Measurements from ENCODE around the gene ORM2. TPM values are rescaled to one million over a fixed set of nuclear protein-coding genes. Genes with fewer than 3 reads are reported as not detected.
A peak's percentile ranks its signal among the peaks of the same experiment; 100 is the strongest.
"Not testable (repeated sequence)": the region's sequence is repeated elsewhere in the genome, so short reads cannot be mapped to it uniquely, and the experiment has no call there.

Gene ORM2
- polyA plus RNA-seq (2012; rRNA removed) = not detected in 2 replicates
- not detected in 2 replicates for polyA plus RNA-seq (2012; cell fraction: cytosol; rRNA removed)
- not detected in 2 replicates for polyA plus RNA-seq (2012; cell fraction: nucleus; rRNA removed)

DNA sequence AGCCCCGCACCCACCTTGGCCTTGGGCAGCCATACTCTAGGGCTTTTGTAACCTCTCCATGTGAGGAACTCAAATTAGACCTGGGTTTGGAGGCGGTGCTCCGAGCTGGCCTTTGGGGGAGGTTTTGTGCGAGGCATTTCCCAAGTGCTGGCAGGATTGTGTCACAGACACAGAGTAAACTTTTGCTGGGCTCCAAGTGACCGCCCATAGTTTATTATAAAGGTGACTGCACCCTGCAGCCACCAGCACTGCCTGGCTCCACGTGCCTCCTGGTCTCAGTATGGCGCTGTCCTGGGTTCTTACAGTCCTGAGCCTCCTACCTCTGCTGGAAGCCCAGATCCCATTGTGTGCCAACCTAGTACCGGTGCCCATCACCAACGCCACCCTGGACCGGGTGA is at the start of gene ORM2:
Gene ORM2 (plus strand): TSS at position 245 of the 398 bp plus-strand sequence. CDS start 36 bp downstream, at position 281.
- CTCF ChIA-PET; POLR2A ChIA-PET; H3K4me2 ChIP-seq; DNase-seq; H3F3A ChIP-seq (replicated peaks; ENCODE audit: insufficient read depth); H2AFZ ChIP-seq (ENCODE audit: low read depth); H3K4me3 ChIP-seq (ENCODE audit: low read depth in 2 of 2, low read length in 1 of 2); H3K9ac ChIP-seq; H3K36me3 ChIP-seq (replicated peaks in 1 of 2; ENCODE audit: control insufficient read depth in 1 of 2, insufficient read depth in 2 of 2, low read length in 1 of 2); H3K9me2 ChIP-seq; H3K4me1 ChIP-seq (ENCODE audit: control insufficient read depth in 1 of 2, insufficient read depth in 2 of 2, low read depth in 1 of 2, low read length in 1 of 2); H3K27ac ChIP-seq (ENCODE audit: low read depth in 2 of 2, low read length in 1 of 2); H3K27me3 ChIP-seq (ENCODE audit: insufficient read depth); H4K20me1 ChIP-seq (ENCODE audit: insufficient read depth); H3K9me3 ChIP-seq; H3K79me2 ChIP-seq (ENCODE audit: insufficient read depth): not testable (repeated sequence)
- WGBS (ENCODE audit: low lambda C conversion rate) = no CpG with 5 or more reads among the region's 10 CpGs

DNA sequence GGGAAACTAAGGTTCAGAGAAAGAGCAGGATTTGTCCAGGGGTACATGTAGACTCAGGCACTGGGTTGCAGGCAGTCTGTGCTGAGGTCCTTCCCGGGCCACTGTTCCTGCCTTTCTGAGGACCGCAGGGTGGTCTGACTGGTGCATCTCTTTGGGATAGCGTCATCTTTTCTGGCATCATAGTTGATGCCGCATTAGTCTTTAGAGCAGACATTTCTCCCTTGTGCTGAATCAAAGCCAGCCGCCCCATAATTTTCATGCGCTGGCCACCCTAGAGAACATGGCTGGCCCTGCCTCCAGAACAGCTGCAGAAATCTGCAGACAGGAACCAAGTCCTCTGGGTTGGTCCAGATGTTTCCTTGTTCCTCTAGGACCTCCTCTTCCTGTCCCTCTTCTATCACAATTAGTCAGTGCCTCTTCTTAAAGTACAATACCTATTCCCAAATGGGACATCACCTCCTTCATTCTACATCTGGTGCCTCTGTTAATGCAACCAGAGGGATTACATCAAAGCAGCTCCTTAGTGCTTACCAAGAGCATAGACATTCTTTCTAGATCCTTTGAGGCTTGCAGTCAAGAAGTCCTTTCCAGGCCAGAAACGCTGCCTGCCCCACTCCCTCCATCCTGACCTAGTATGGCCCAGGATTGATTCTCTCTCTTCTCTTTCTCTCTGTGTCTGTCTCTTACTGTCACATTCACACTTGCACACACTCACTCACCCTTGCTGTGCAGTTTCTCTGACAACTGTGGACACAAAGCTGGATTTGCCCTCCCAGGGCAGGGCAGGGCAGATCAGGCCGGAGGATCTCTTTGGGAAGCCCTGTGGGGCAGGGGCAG is 48.8 kb upstream of the ORM2 start:
- no peaks in the 10 kb centered on the region for H3K27me3 ChIP-seq (ENCODE audit: insufficient read depth)
- TF ChIP-seq JUND (IDR thresholded peaks at IDR 0.05) (no peak), RCOR1 (IDR thresholded peaks at IDR 0.05; ENCODE audit: low read length) (no peak), NFIC (IDR thresholded peaks at IDR 0.05; ENCODE audit: borderline replicate concordance) (no peak), POLR2AphosphoS5 (IDR thresholded peaks at IDR 0.05; ENCODE audit: low read depth, low read length) (no peak), SMC3 (IDR thresholded peaks at IDR 0.05; ENCODE audit: low read depth, low read length) (no peak), GABPA (IDR thresholded peaks at IDR 0.05; ENCODE audit: low read depth) (no peak), GATA2 (CRISPR knock-in tag; IDR thresholded peaks at IDR 0.05) (no peak), MXI1 (IDR thresholded peaks at IDR 0.05; ENCODE audit: low read depth, low read length) (no peak), TAF1 (IDR thresholded peaks at IDR 0.05; ENCODE audit: borderline replicate concordance, low read depth, low read length) (no peak), SIN3A (IDR thresholded peaks at IDR 0.05; ENCODE audit: borderline replicate concordance, low read depth, low read length) (no peak), FOXJ3 (CRISPR knock-in tag; IDR thresholded peaks at IDR 0.05) (no peak), RXRA (IDR thresholded peaks at IDR 0.05; ENCODE audit: borderline replicate concordance, low read depth) (no peak), NRF1 (IDR thresholded peaks at IDR 0.05; ENCODE audit: low read depth, low read length) (no peak), FOXM1 (IDR thresholded peaks at IDR 0.05; ENCODE audit: low read depth) (no peak), RFX5 (IDR thresholded peaks at IDR 0.05; ENCODE audit: low read length) (no peak)
- TF ChIP-seq, protein P1, sequence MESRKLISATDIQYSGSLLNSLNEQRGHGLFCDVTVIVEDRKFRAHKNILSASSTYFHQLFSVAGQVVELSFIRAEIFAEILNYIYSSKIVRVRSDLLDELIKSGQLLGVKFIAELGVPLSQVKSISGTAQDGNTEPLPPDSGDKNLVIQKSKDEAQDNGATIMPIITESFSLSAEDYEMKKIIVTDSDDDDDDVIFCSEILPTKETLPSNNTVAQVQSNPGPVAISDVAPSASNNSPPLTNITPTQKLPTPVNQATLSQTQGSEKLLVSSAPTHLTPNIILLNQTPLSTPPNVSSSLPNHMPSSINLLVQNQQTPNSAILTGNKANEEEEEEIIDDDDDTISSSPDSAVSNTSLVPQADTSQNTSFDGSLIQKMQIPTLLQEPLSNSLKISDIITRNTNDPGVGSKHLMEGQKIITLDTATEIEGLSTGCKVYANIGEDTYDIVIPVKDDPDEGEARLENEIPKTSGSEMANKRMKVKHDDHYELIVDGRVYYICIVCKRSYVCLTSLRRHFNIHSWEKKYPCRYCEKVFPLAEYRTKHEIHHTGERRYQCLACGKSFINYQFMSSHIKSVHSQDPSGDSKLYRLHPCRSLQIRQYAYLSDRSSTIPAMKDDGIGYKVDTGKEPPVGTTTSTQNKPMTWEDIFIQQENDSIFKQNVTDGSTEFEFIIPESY (IDR thresholded peaks at IDR 0.05; ENCODE audit: borderline replicate concordance, low read depth) = no peak
- TF ChIP-seq, protein P2, sequence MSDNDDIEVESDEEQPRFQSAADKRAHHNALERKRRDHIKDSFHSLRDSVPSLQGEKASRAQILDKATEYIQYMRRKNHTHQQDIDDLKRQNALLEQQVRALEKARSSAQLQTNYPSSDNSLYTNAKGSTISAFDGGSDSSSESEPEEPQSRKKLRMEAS (IDR thresholded peaks at IDR 0.05; ENCODE audit: low read depth) = no peak
- TF ChIP-seq, protein P3, sequence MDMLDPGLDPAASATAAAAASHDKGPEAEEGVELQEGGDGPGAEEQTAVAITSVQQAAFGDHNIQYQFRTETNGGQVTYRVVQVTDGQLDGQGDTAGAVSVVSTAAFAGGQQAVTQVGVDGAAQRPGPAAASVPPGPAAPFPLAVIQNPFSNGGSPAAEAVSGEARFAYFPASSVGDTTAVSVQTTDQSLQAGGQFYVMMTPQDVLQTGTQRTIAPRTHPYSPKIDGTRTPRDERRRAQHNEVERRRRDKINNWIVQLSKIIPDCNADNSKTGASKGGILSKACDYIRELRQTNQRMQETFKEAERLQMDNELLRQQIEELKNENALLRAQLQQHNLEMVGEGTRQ (IDR thresholded peaks at IDR 0.05; ENCODE audit: borderline replicate concordance, low read depth, low read length) = no peak
- TF ChIP-seq, protein P4, sequence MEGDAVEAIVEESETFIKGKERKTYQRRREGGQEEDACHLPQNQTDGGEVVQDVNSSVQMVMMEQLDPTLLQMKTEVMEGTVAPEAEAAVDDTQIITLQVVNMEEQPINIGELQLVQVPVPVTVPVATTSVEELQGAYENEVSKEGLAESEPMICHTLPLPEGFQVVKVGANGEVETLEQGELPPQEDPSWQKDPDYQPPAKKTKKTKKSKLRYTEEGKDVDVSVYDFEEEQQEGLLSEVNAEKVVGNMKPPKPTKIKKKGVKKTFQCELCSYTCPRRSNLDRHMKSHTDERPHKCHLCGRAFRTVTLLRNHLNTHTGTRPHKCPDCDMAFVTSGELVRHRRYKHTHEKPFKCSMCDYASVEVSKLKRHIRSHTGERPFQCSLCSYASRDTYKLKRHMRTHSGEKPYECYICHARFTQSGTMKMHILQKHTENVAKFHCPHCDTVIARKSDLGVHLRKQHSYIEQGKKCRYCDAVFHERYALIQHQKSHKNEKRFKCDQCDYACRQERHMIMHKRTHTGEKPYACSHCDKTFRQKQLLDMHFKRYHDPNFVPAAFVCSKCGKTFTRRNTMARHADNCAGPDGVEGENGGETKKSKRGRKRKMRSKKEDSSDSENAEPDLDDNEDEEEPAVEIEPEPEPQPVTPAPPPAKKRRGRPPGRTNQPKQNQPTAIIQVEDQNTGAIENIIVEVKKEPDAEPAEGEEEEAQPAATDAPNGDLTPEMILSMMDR (IDR thresholded peaks at IDR 0.05) = no peak
- peaks cover 0 to 4% of the 10 kb centered on the region in 2 experiments for H3K36me3 ChIP-seq (replicated peaks in 1 of 2; ENCODE audit: control insufficient read depth in 1 of 2, insufficient read depth in 2 of 2, low read length in 1 of 2)
- H3K4me2 ChIP-seq = no peak overlapping the region
- H3K9ac ChIP-seq = no peak overlapping the region
- peak overlapping the region in 1 of 2 experiments; percentile 31; a peak in 1 of 4 replicates for H3K27ac ChIP-seq (ENCODE audit: low read depth in 2 of 2, low read length in 1 of 2)
- no peaks in the 10 kb centered on the region for H4K20me1 ChIP-seq (ENCODE audit: insufficient read depth)
- no peak for DNase-seq
- H3K4me3 ChIP-seq (ENCODE audit: low read depth in 2 of 2, low read length in 1 of 2) = no peak overlapping the region
- no peak overlapping the region for H2AFZ ChIP-seq (ENCODE audit: low read depth)
- H3F3A ChIP-seq (replicated peaks; ENCODE audit: insufficient read depth) = peaks cover 11% of the 10 kb centered on the region
- ChIA-PET POLR2A (no interaction called here), CTCF (interaction anchor here (0.7 to 4.5 kb wide), 10 partner anchors 9 to 199 kb away, joined by 3 to 33 read pairs (median 8); partner anchors contain the start of gene COL27A1)
- no peaks in the 10 kb centered on the region for H3K9me3 ChIP-seq
- H3K79me2 ChIP-seq (ENCODE audit: insufficient read depth) = no peaks in the 10 kb centered on the region
- H3K4me1 ChIP-seq (ENCODE audit: control insufficient read depth in 1 of 2, insufficient read depth in 2 of 2, low read depth in 1 of 2, low read length in 1 of 2) = peaks cover 17 to 37% of the 10 kb centered on the region in 2 experiments
- WGBS (ENCODE audit: low lambda C conversion rate) = 85% methylated on average over 7 of the region's 8 CpGs
- H3K9me2 ChIP-seq = no peaks in the 10 kb centered on the region

All from SK-N-SH (cell line).